HCT116 (cell line): ENCODE data around the gene CCDC3. TPM values are rescaled to one million over a fixed set of nuclear protein-coding genes. Genes with fewer than 3 reads are reported as not detected.

ENCODE experiments used
- ATAC-seq: fragments of 200-7000 bp; cut with Tn5 transposase; 2 replicates; pipeline ENCODE4 v1.9.1; 2020; ENCODE audit warnings: mild to moderate bottlenecking, moderate library complexity
- BruUV-seq: library from RNA; stranded (reverse); fragments of 400-500 nt; replicated peaks from 2 replicates; lab custom pipeline; 2021; lab: Mats Ljungman, UMichigan
- CTCF ChIA-PET: fragments of 300-600 bp; sonication (Branson Sonifier 250); formaldehyde crosslinking; loops from one replicate; lab custom pipeline; 2021; ENCODE audit warnings: antibody characterized with exemption; lab: Charles Lee
- POLR2A ChIA-PET: fragments of 300-600, 350-600 bp; sonication (Branson Sonifier 250); formaldehyde crosslinking; loops from one replicate; lab custom pipeline; 2021; ENCODE audit warnings: antibody characterized with exemption; lab: Charles Lee
- RAD21 ChIA-PET, 2 experiments: fragments of 300-600 bp; sonication (Branson Sonifier 250); formaldehyde crosslinking; loops; one replicate each; lab custom pipeline; 2023; ENCODE audit warnings: low total read pairs in 2 of 2; ENCODE audit not compliant: uncharacterized antibody in 2 of 2, unreplicated experiment in 2 of 2, low non-redundant PET in 1 of 2; lab: Charles Lee
- DNase-seq: peaks from one replicate; pipeline ENCODE4 v3.0.0-alpha.2; 2010; ENCODE audit warnings: low read depth, low spot score
- H2AFZ ChIP-seq: fragments of 200-600 bp; shearing (Covaris generic), sonication (generic); 2 replicates; pipeline ENCODE4 v1.6.1; 2017; ENCODE audit warnings: low read depth, mixed run types, mixed read lengths, antibody characterized with exemption, low read length; ENCODE audit not compliant: poor library complexity, severe bottlenecking
- H3K27ac ChIP-seq: 2 replicates; pipeline ENCODE4 v1.5.1; 2012; ENCODE audit warnings: low read depth, low read length
- H3K27me3 ChIP-seq: fragments of 200-600 bp; sonication (generic); 2 replicates; pipeline ENCODE4 v1.6.1; 2016; ENCODE audit warnings: mixed run types, low read length, mixed read lengths; ENCODE audit not compliant: insufficient read depth
- H3K36me3 ChIP-seq, 2 experiments: fragments of 200-500 bp in 1 of 2; fragments of 200-600 bp in 1 of 2; sonication (Bioruptor generic) in 1 of 2; sonication (generic) in 1 of 2; 2 replicates each; pipeline versions ENCODE4 v1.5.1 to v1.6.1; 2014 to 2016; ENCODE audit warnings: low read length in 2 of 2, inconsistent platforms in 1 of 2, mixed read lengths in 1 of 2, mixed run types in 1 of 2; ENCODE audit not compliant: insufficient read depth in 2 of 2, control insufficient read depth in 1 of 2
- H3K4me1 ChIP-seq, 2 experiments: fragments of 200-600 bp in 1 of 2; sonication (generic) in 1 of 2; 2 replicates each; pipeline versions ENCODE4 v1.5.1 to v1.6.1; 2012 to 2017; ENCODE audit warnings: low read length in 2 of 2, inconsistent platforms in 1 of 2, mild to moderate bottlenecking in 1 of 2, mixed read lengths in 1 of 2, mixed run types in 1 of 2, moderate library complexity in 1 of 2; ENCODE audit not compliant: insufficient read depth in 2 of 2, control insufficient read depth in 1 of 2
- H3K4me2 ChIP-seq: fragments of 200-600 bp; sonication (generic); 2 replicates; pipeline ENCODE4 v1.6.1; 2017; ENCODE audit warnings: mixed run types, low read length, mixed read lengths
- H3K4me3 ChIP-seq, 2 experiments: fragments of 200-600 bp in 1 of 2; sonication (generic) in 1 of 2; replicated peaks in 1 of 2; 2 replicates each; pipeline ENCODE4 v1.5.1; 2011 to 2016; ENCODE audit warnings: low read length in 2 of 2, control low read depth in 1 of 2, low read depth in 1 of 2, mild to moderate bottlenecking in 1 of 2, mixed read lengths in 1 of 2, mixed run types in 1 of 2
- H3K79me2 ChIP-seq: fragments of 200-600 bp; sonication (generic); 2 replicates; pipeline ENCODE4 v1.6.1; 2017; ENCODE audit warnings: mild to moderate bottlenecking, mixed run types, low read length, moderate library complexity, mixed read lengths; ENCODE audit not compliant: insufficient read depth
- H3K9ac ChIP-seq: fragments of 200-600 bp; sonication (generic); 2 replicates; pipeline ENCODE4 v1.6.1; 2016; ENCODE audit warnings: low read length, mixed read lengths
- H3K9me2 ChIP-seq: fragments of 200-600 bp; sonication (generic), shearing (Covaris generic); 2 replicates; pipeline ENCODE4 v1.6.1; 2017; ENCODE audit warnings: mixed run types, mild to moderate bottlenecking, moderate library complexity; ENCODE audit not compliant: insufficient read depth
- H3K9me3 ChIP-seq, 2 experiments: fragments of 200-500 bp in 1 of 2; fragments of 200-600 bp in 1 of 2; sonication (Bioruptor generic) in 1 of 2; sonication (generic) in 1 of 2; 2 replicates each; pipeline ENCODE4 v1.6.1; 2014 to 2017; ENCODE audit warnings: low read length in 2 of 2, mixed read lengths in 2 of 2, inconsistent platforms in 1 of 2, low read depth in 1 of 2, mild to moderate bottlenecking in 1 of 2, mixed run types in 1 of 2, moderate library complexity in 1 of 2; ENCODE audit not compliant: control insufficient read depth in 1 of 2, insufficient read depth in 1 of 2
- H4K20me1 ChIP-seq: fragments of 200-600 bp; sonication (generic), shearing (Covaris generic); 2 replicates; pipeline ENCODE4 v1.6.1; 2017; ENCODE audit warnings: mixed run types, mild to moderate bottlenecking, moderate library complexity; ENCODE audit not compliant: insufficient read depth
- ATF3 ChIP-seq: IDR thresholded peaks from 2 replicates; pipeline ENCODE4 v1.6.1; 2012
- CEBPB ChIP-seq: IDR thresholded peaks from 2 replicates; pipeline ENCODE4 v1.6.1; 2012; ENCODE audit warnings: low read depth
- JUND ChIP-seq: IDR thresholded peaks from 2 replicates; pipeline ENCODE4 v1.6.1; 2012
- RAD21 ChIP-seq: IDR thresholded peaks from 2 replicates; pipeline ENCODE4 v1.6.1; 2012; ENCODE audit warnings: low read depth, mild to moderate bottlenecking
- SIN3A ChIP-seq: IDR thresholded peaks from 2 replicates; pipeline ENCODE4 v1.6.1; 2012; ENCODE audit warnings: low read depth
- SP1 ChIP-seq: IDR thresholded peaks from 2 replicates; pipeline ENCODE4 v1.6.1; 2012; ENCODE audit warnings: low read depth
- SRF ChIP-seq: IDR thresholded peaks from 2 replicates; pipeline ENCODE4 v1.6.1; 2012; ENCODE audit warnings: low read depth
- YY1 ChIP-seq: IDR thresholded peaks from 2 replicates; pipeline ENCODE4 v1.6.1; 2011; ENCODE audit warnings: low read length, low read depth, moderate library complexity, mild to moderate bottlenecking; ENCODE audit not compliant: insufficient replicate concordance; ENCODE audit errors: extremely low read depth
- intact Hi-C: fragments of 100-400 bp; cut with micrococcal nuclease; formaldehyde crosslinking; loops from 2 replicates; pipeline ENCODE4 v1.10.0; 2022
- total RNA-seq: library from RNA; stranded (reverse); gene quantifications from one replicate; pipeline ENCODE4 v1.2.1, GENCODE V29; 2021; ENCODE audit not compliant: unreplicated experiment

Gene CCDC3
- total RNA-seq, 1 experiment from 2014 or later = 10.5 TPM

- no peaks in the 10 kb centered on the region for H3K27me3 ChIP-seq
- no peak for DNase-seq
- no peaks in the 10 kb centered on the region for H3K9me2 ChIP-seq
- no peak overlapping the region for H3K27ac ChIP-seq
- RAD21 ChIA-PET = no interaction called here
- H3K4me1 ChIP-seq = no peaks in the 10 kb centered on the region
- H3K9me3 ChIP-seq = no peaks in the 10 kb centered on the region
- no peak overlapping the region for H3K4me2 ChIP-seq
- no peak overlapping the region for H2AFZ ChIP-seq
- no peaks in the 10 kb centered on the region for H3K36me3 ChIP-seq
- no peak for ATAC-seq
- CTCF ChIA-PET = no interaction called here
- intact Hi-C loops = no loop called here
- no peak overlapping the region for H3K4me3 ChIP-seq
- no TSS peak for BruUV-seq
- POLR2A ChIA-PET = no interaction called here
- H3K9ac ChIP-seq = no peak overlapping the region
- TF ChIP-seq YY1 (no peak), JUND (no peak), CEBPB (peak; percentile 71), ATF3 (no peak)
- no peaks in the 10 kb centered on the region for H3K79me2 ChIP-seq
- no peaks in the 10 kb centered on the region for H4K20me1 ChIP-seq
Observed at GRCh38 chr10:12934777-12935176, 66.7 kb downstream of the CCDC3 start.

GRCh38 chr10:12929381-12929780, 72.1 kb downstream of the CCDC3 start:
- Histone ChIP-seq H4K20me1 (no peaks in the 10 kb centered on the region), H3K4me1 (no peaks in the 10 kb centered on the region), H3K9me3 (no peaks in the 10 kb centered on the region)
- RAD21 ChIA-PET = no interaction called here
- TF ChIP-seq SIN3A = no peak
- no peak for TF ChIP-seq SP1
- no peak for TF ChIP-seq RAD21
- TF ChIP-seq JUND = no peak
- TF ChIP-seq SRF = no peak
- TF ChIP-seq, all 23 proteins: peak for 0
- H3K4me3 ChIP-seq = no peak overlapping the region
- H3K9me2 ChIP-seq = no peaks in the 10 kb centered on the region
- ChIA-PET POLR2A (no interaction called here), CTCF (interaction anchor here (0.8 kb wide), 1 partner anchor 219 kb away, joined by 3 read pairs; no protein-coding TSS in a partner anchor)
- H3K79me2 ChIP-seq = no peaks in the 10 kb centered on the region
- no peak overlapping the region for H3K9ac ChIP-seq
- H3K27ac ChIP-seq = no peak overlapping the region
- intact Hi-C loops = no loop called here
- DNase-seq (no peak), ATAC-seq (no peak)
- H3K27me3 ChIP-seq = no peaks in the 10 kb centered on the region
- no peaks in the 10 kb centered on the region for H3K36me3 ChIP-seq
- no peak overlapping the region for H3K4me2 ChIP-seq
- no TSS peak for BruUV-seq
- no peak overlapping the region for H2AFZ ChIP-seq
